Activated CD4-positive, alpha-beta memory T cell treated with anti-CD3 and anti-CD28 coated beads, Interleukin-2, amount 10 ng/mL, durations not matched to agents 7 days and 5 days (primary cell): ENCODE results near the gene ANXA2R. TPM values are rescaled to one million over a fixed set of nuclear protein-coding genes. Genes with fewer than 3 reads are reported as not detected.
A peak's percentile ranks its signal among the peaks of the same experiment; 100 is the strongest.

Source experiments
- CTCF ChIA-PET: fragments of 350-600 bp; sonication (Branson Sonifier 250); formaldehyde crosslinking; loops from one replicate; lab custom pipeline; 2021; ENCODE audit warnings: antibody characterized with exemption, inconsistent platforms; lab: Charles Lee
- POLR2A ChIA-PET: fragments of 350-600 bp; sonication (Branson Sonifier 250); formaldehyde crosslinking; loops from one replicate; lab custom pipeline; 2021; ENCODE audit warnings: antibody characterized with exemption; lab: Charles Lee
- DNase-seq: peaks from one replicate; pipeline ENCODE4 v3.0.0-alpha.2; 2020
- H3K27ac Mint-ChIP-seq: one replicate; pipeline ENCODE4 v1.8.0; 2021; ENCODE audit warnings: mild to moderate bottlenecking, mixed read lengths
- H3K27me3 Mint-ChIP-seq: one replicate; pipeline ENCODE4 v1.8.0; 2021; ENCODE audit warnings: mixed read lengths
- H3K36me3 Mint-ChIP-seq: one replicate; pipeline ENCODE4 v1.8.0; 2021; ENCODE audit warnings: low read depth, mixed read lengths
- H3K4me1 Mint-ChIP-seq: one replicate; pipeline ENCODE4 v1.8.0; 2021; ENCODE audit warnings: mixed read lengths
- H3K4me3 Mint-ChIP-seq: one replicate; pipeline ENCODE4 v1.8.0; 2021; ENCODE audit warnings: mild to moderate bottlenecking, mixed read lengths
- H3K9me3 Mint-ChIP-seq: one replicate; pipeline ENCODE4 v1.8.0; 2021; ENCODE audit warnings: mixed read lengths
- total RNA-seq, 2 experiments: library from RNA; stranded (reverse); gene quantifications; one replicate each; pipeline ENCODE4 v1.2.3, GENCODE V29; 2021

Gene ANXA2R
- total RNA-seq, 2 experiments from 2014 or later, result 25.1 to 28.3 TPM

- peak overlapping the region; percentile 99 for H3K4me3 Mint-ChIP-seq
- peaks cover 2% of the 10 kb centered on the region for H3K9me3 Mint-ChIP-seq
- H3K36me3 Mint-ChIP-seq, result peaks cover 40% of the 10 kb centered on the region
- ChIA-PET CTCF (interaction anchor here (1.1 to 9.7 kb wide), 9 partner anchors 15 to 130 kb away, joined by 4 to 105 read pairs (median 58); partner anchors contain the start of genes ANXA2R and ZNF131), POLR2A (interaction anchor here (0.7 to 13.4 kb wide), 21 partner anchors 8 to 1088 kb away, joined by 3 to 614 read pairs (median 8); partner anchors contain the start of genes ANXA2R, C5orf34, HMGCS1 and NNT)
- no peaks in the 10 kb centered on the region for H3K27me3 Mint-ChIP-seq
- H3K27ac Mint-ChIP-seq, result peak overlapping the region; percentile 100
- H3K4me1 Mint-ChIP-seq, result peaks cover 46% of the 10 kb centered on the region
- peak; percentile 87 for DNase-seq
Observed at GRCh38 chr5:42992088-42992879, 47.8 kb downstream of the ANXA2R start.

GRCh38 chr5:42991404-42992087 lies 48.6 kb downstream of the ANXA2R start:
- H3K9me3 Mint-ChIP-seq, result peaks cover 2% of the 10 kb centered on the region
- H3K27me3 Mint-ChIP-seq, result no peaks in the 10 kb centered on the region
- ChIA-PET POLR2A (interaction anchor here (1.0 to 13.4 kb wide), 19 partner anchors 16 to 1088 kb away, joined by 3 to 614 read pairs (median 18); partner anchors contain the start of genes ANXA2R, HMGCS1, NNT and RIMOC1), CTCF (interaction anchor here (1.1 to 9.7 kb wide), 9 partner anchors 16 to 130 kb away, joined by 4 to 105 read pairs (median 58); partner anchors contain the start of genes ANXA2R and ZNF131)
- peak overlapping the region; percentile 100 for H3K27ac Mint-ChIP-seq
- peak; percentile 40 for DNase-seq
- peak overlapping the region; percentile 99 for H3K4me3 Mint-ChIP-seq
- H3K36me3 Mint-ChIP-seq, result peaks cover 45% of the 10 kb centered on the region
- peaks cover 51% of the 10 kb centered on the region for H3K4me1 Mint-ChIP-seq

GRCh38 chr5:42990892-42991291 lies 49.2 kb downstream of the ANXA2R start:
- Mint-ChIP-seq H3K36me3 (peaks cover 52% of the 10 kb centered on the region), H3K27me3 (no peaks in the 10 kb centered on the region), H3K27ac (peak overlapping the region; percentile 100), H3K4me1 (peaks cover 52% of the 10 kb centered on the region), H3K9me3 (peaks cover 2% of the 10 kb centered on the region), H3K4me3 (peak overlapping the region; percentile 99)
- POLR2A ChIA-PET, result interaction anchor here (1.0 to 13.4 kb wide), 13 partner anchors 17 to 493 kb away, joined by 3 to 614 read pairs (median 63); partner anchors contain the start of genes ANXA2R and ZNF131
- CTCF ChIA-PET, result interaction anchor here (2.0 to 9.7 kb wide), 5 partner anchors 28 to 115 kb away, joined by 4 to 105 read pairs (median 77); no protein-coding TSS in a partner anchor
- DNase-seq, result no peak

Other genes with a start within 250 kb of the ANXA2R start
- gene SELENOP, start 228.4 kb downstream of the ANXA2R start, total RNA-seq, result under 1 TPM; 0.13 to 0.43 TPM
- gene ZNF131, start 80.6 kb upstream of the ANXA2R start, total RNA-seq, result 10 to 100 TPM; 42.5 to 44.7 TPM
- gene NIM1K, start 151.9 kb upstream of the ANXA2R start, total RNA-seq, result under 1 TPM; 0.73 to 0.83 TPM